Stimulated activated CD4-positive, alpha-beta T cell treated with anti-CD3 and anti-CD28 coated beads, Interleukin-2, amount 100 ng/mL, for 4 hours (primary cell): ENCODE data around the gene ARHGAP36.

Experiments used
- DNase-seq: peaks from one replicate; pipeline ENCODE4 v3.0.0-alpha.2; 2020; ENCODE audit warnings: low read depth

The ARHGAP36 gene

GRCh38 chrX:131058136-131058868 lies at the start of gene ARHGAP36:
Gene ARHGAP36, plus strand, starts transcription at chrX:131058346. Its CDS starts 23,320 bp downstream, at chrX:131081666.
- DNase-seq = no peak

- no peak for DNase-seq
Measured at GRCh38 chrX:131010186-131010585, 48.0 kb upstream of the ARHGAP36 start.

- DNase-seq = no peak
Measured at GRCh38 chrX:131025336-131025735, 32.8 kb upstream of the ARHGAP36 start.

DNA sequence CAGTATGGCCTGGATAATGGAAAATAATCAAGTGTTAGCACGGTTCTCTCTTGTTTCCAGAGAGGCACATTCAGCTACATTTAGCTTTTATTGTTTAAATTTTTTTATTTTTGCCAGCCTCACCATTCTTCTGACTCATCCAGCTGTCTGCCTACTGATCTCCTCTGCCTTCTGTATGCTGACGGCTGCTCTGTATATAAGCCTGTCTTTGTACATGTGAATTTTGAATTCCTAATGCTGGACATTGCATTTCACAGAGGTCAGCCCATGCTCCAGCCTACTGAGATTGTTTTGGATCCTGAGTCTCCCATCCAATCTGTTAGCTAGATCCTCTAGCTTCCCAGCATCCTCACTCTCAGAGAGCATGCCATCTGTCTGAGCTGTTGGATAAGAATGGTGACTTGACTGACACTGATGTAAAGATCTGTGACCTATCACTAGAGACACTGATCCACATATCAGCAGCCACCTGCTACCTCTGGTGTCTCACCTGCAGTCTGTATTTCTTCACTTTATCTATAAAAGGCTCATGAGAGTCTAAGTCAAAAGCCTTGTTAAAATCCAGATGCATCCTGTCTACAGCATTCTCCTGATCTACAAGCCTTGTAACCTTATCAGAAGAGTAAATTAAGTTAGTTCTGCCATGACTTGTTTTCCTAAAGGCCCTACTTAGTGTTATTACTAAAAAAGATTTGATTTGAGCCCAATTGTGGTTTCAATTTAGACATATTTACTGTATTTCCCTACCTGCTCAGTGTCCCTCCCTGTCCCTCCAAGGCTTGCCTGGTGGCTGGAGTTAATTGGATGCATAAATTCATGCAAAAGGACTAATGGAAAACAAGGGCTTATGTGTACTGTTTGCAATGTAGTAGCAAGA lies 25.6 kb upstream of the ARHGAP36 start:
- no peak for DNase-seq

GRCh38 chrX:131034063-131034462 lies 24.1 kb upstream of the ARHGAP36 start:
- DNase-seq = no peak

DNA sequence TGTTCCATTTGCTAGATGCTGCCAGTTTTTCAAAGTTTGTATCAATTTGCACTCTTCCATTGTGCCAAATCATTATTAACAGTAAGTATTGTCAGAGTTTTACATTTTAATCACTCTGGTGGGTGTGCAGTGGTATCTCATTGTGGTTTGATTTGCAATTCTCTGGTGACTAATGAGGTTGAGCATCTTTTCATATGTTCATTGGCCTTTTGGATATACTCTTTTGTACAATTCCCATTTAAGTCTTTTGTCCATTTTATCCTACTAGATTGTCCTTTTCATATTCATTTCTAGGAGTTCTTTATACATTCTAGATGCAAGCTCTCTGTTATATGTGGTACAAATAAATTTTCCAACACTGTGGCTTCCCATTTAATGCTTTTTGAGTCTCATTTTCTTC lies 17.4 kb upstream of the ARHGAP36 start:
- no peak for DNase-seq

GRCh38 chrX:131041667-131042066 lies 16.5 kb upstream of the ARHGAP36 start:
- DNase-seq = no peak

DNA sequence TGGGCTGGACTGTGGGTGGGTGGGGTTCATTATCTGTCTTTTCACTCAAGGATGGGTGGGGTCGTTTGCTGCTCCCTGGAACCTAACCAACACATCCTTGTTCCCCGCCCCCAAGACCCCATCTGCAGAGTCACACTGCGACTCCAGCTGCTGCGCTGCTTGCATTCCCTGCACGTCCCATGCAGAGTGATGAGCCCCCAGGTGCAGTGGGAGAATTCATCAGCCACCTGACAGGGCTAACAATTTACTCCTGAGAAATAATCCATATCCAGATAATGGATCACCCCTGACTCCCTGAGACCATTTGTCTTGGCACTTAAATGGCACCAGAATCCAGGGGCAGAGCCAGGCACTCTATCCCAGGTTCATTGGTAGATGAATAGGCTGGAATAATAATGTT lies 12.4 kb upstream of the ARHGAP36 start:
- DNase-seq = no peak

DNA sequence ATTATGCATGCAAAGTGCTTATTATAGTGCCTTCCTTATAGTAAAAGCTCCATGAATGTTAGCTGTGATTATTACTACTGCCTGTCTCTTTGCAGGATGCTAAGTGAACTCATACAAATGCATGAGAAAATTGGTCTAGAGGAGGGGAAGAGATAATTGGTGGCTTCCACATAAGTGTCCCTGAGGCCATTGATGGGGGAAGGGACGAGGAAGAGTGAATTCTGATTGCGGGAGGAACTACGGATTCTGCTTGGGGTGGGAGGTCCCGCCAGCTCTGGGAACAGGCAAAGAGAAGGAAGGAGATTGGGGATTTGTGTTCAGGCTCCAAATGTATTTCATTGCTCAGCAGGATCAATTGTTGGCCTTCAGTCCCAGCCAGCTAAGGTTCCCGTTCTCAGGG lies 11.6 kb upstream of the ARHGAP36 start:
- no peak for DNase-seq

- no peak for DNase-seq
Measured at GRCh38 chrX:131047180-131047579, 11.0 kb upstream of the ARHGAP36 start.

- DNase-seq = no peak
Measured at GRCh38 chrX:131053076-131053475, 5.1 kb upstream of the ARHGAP36 start.

DNA sequence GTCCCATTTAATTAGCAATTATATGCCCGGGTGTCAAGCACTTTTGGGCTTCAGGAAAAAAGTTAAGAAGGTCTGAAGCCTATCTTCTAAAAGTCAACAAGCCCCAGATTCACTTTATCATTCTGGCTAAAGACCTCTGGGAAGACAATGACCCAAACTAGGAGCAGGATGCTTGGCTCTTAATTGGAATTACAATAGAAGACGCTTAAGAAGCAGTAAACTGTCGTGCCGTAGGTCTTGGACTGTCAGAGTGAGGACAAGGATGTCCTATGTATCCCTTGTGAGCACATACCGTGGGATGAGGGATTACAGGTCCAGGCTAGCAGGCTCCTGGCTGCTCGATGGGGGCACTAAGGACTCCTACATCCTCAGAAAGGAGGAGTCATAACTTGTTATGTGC lies 3.2 kb upstream of the ARHGAP36 start:
- no peak for DNase-seq

DNA sequence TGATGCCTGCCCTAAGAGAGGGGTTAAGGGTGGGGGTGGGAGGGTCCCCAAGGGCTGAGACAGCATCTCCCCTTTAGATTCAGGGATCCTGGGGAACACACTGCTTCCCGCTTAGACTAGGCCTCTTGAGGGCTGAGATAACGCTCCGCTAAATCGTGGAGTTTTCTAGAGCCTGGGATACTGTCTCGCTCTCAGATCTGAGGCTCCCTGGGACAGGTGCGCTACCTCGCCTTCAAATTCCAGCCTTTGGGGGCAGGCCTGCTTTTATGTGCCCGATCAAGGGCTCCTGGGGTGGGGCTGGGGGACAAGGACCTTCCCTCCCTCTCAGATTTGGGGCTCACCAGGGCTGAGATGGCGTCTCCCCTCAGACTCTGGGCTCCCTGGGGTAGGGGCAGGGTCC lies 440 bp upstream of the ARHGAP36 start:
- no peak for DNase-seq

- DNase-seq = no peak
Measured at GRCh38 chrX:131059246-131059645, 1.1 kb downstream of the ARHGAP36 start.

- no peak for DNase-seq
Measured at GRCh38 chrX:131060147-131060546, 2.0 kb downstream of the ARHGAP36 start.

- no peak for DNase-seq
Measured at GRCh38 chrX:131061306-131061705, 3.2 kb downstream of the ARHGAP36 start.

DNA sequence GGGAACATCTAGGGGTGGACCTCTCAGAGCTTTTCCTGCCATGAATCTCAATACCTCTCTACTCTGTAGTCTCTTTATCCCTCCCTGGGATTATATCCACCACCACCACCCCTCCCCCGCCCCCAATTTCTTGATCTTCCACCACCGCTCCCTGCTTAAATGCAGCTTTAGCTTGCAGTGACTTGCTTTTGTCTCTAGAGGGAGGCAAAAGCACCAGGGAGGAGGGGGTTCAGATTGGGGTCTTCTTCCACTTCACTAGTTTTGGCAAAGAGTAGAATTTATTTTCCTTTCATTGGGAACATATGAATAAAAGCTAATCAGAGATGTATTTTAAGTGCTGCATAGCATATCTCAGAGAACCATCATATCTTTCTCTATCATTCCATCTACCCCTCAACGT lies 5.5 kb downstream of the ARHGAP36 start:
- no peak for DNase-seq

DNA sequence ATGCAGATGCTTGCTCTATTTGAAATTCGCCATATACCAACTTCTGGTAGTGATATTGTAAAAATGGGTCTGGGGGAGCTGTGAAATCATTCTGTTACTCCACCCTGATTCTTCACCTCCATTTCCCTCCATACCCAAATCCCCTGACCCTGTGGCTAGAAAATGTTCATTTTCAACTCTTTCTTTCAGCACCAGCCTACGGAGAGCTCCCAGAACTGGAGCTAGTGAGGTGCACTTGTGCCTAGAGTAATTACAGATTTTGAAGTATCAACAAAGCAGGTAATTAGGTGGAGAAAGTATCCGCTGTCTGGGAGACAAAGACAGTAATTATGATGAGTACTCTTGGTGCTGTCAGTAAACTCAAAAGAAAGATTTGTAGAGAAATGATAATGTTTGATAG lies 8.1 kb downstream of the ARHGAP36 start:
- DNase-seq = no peak

DNA sequence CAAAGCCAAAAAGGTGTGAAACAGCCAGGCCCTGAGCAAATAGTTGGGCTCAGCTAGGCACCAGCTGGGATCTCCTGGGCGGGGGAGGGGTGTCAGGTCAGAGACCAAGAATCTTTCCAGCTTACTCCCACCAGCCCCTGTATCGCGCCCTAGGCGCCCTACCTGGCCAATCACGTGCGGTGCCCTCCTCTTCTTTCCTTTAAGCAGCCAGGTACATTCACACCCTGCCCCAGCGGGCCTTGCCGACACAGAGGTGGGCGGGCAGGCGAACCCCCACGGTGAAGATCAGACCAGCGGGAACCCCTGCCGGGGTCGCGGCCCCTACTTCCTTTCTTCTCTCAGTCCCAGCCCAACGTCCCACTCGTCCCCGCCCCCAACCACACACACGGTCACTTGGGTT lies 9.1 kb downstream of the ARHGAP36 start:
- DNase-seq = no peak

DNA sequence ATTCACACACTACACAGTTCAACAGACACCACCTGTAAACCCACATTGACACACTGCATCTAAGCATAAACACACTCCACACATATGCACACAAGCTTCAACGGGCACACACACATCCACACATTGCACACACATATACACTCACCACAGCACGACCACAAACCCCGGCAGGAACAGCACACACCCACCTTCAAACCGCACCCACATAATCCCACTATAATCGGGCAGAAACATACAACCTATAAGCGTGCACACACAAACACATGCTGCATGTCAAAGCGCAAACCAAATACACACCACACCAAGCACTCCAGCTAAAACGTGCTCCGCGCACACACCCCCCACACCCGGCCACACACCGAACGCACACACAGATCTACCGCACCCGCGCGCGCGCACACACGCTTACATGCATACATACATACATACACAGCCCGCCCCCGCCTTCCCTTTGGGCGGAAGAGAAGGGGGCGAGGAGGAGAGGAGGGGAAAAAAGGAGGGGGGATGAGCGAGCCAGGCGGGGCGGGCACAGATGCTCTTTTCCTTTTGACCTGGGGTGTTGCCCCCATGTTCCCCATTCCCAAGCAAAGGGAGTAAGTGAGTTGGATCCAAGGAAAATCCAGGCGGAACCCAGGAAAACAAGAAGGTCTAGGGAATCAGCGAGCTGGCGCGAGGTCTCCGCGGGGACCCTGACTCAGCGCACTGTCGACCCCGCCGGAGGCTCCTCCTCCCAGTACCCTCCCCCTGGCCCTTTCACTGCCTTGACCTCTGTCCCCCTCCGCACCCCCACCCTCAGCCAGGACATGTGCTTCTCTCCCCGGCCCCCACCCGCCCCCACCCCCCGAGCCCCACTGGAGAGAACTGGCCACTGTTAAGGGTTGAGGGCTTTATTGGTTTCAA lies 9.9 kb downstream of the ARHGAP36 start:
- DNase-seq = no peak

DNA sequence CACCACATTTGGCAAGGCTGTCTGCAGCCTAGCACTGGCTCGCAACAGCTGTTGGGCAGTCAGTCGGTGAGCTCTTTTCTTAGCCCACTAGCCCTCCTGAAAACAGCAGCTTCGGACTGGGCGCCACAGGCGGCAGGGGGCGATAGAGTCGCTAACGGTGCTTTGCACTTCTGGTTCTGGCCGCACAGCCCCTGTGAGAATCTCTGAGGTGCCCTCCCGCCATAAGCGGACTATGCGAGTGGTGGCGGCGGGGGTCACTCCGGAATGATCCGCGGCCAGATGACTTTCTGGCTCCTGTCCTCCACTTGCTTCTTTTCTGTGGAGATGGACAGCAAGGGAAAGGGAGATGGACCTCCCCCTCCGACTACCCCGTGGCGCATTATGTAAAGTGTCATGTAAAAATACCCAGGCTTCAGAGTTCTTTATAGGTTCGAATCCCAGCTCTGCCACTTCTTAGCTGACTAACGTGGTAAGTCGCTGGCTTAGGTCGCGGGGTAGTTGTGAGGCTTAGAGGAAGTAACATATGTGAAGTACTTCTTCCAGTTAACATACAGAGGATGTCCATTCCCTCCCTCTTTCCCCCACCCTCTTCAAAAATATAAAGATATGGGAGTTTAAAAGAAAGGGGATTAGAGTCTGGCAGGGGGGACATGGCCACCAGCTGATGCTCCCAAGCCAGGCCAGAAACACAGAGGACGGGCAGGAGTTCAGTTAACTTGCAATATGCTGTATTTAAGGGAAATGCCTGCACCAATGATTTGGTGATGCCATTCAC lies 11.0 kb downstream of the ARHGAP36 start:
- DNase-seq = no peak
